ENCODE results near the gene FLNB.

The FLNB gene

DNA sequence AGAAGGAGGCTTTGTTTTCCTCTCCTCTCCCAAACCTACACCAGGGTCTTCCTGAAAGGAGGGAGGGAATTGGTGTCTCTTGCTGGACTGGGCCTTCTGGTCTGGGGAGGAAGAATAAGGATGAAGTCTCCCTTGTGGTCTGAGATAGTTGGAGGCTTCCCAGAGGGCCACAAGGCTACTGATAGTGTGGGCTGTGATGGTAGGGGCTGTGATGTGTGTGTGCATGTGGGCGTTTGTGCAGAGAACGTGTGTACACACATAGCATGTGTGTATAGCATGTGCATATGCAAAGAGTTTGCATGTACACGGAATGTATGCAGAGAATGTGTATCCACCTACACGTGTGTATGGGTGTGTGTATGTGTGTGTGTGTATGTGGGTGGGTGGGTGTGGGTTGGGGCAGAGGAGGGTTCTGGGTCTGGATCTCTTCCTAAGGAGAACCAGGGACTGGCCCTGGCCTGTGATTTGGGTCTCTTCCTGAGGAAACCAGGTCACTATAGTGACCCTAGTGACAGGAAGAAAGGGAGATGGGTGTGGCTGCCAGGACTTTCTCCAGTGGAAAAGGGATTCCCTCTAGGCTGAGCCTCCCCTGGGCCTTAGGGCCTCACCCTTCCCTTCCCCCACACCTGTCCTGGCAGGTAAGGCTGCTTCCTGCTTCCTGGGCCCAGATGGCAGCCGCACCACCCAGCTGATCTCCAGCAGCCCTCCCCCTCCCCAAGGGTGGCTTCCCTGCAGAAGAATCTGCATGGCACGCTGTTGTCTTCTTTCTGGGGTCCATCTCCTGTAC is 1.7 kb downstream of the FLNB start:
- TF ChIP-seq CTCF (conservative IDR thresholded peaks at IDR 0.05; ENCODE audit: low read depth, low read length) = no peak
- DNase-seq (ENCODE audit: low read depth) = no peak
- peak overlapping the region; percentile 97 for H3K4me3 ChIP-seq (ENCODE audit: low read depth, low read length)

DNA sequence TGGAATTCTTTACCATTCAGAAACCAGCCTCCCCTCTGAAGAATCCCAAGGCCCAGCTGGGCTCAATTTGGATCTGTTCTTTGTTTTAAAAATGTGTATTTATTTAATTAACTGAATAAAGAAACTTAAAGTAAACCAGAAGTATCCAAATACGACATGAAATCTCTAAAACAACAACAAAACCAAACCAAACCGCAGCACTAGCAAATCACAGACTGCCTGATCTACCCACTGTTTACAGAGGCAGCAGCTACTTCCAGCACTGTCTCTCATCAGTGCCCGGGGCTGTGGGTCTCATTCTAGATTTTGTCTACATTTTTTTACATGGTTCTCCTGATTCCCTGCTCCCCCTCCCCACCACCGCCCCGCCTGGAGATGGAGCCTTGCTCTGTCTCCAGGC is 2.3 kb downstream of the FLNB start:
- TF ChIP-seq CTCF (conservative IDR thresholded peaks at IDR 0.05; ENCODE audit: low read depth, low read length) = no peak
- no peak for DNase-seq (ENCODE audit: low read depth)
- H3K4me3 ChIP-seq (ENCODE audit: low read depth, low read length) = peak overlapping the region; percentile 97

DNA sequence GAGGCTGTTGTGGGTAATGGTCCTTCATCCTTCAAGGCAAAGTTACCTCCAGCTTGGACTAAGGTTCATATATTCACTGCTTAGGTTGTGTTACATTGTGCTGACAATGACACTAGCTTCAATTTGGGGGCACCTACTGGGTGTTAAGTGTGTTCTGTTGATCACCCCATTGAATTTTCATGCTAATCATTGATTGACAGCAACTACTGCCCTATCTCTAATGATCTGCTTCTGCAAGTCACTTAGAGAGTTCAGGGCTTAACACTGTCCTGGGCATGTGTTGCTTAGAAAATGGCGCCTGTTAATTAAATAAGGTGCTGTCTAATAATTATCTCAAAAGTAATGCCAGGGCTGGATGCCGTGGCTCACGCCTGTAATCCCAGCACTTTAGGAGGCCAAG is 3.4 kb downstream of the FLNB start:
- H3K4me3 ChIP-seq (ENCODE audit: low read depth, low read length) = no peak overlapping the region
- TF ChIP-seq CTCF (conservative IDR thresholded peaks at IDR 0.05; ENCODE audit: low read depth, low read length) = no peak
- DNase-seq (ENCODE audit: low read depth) = no peak

DNA sequence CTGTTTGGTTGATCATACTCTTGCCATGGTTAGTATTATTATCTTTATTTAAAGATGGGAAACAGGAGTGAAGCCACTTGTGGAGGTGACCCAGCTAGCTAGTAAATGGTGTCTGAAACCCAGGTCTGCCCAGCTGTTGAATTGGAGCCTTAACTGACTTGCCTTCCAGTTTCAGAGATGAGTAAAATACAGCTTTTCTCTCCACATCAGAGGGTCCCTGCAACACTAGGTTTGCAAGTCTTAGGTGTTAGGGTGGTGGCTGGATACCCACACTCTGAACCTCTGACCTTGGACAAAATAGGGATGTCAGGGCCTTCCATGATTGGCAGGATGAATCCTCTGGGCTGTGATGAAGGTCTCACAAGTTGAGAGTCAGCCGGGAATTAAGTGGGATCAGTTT is 4.1 kb downstream of the FLNB start:
- H3K4me3 ChIP-seq (ENCODE audit: low read depth, low read length) = no peak overlapping the region
- no peak for TF ChIP-seq CTCF (conservative IDR thresholded peaks at IDR 0.05; ENCODE audit: low read depth, low read length)
- DNase-seq (ENCODE audit: low read depth) = no peak

GRCh38 chr3:58013099-58013498 is 4.9 kb downstream of the FLNB start:
- DNase-seq (ENCODE audit: low read depth) = no peak
- no peak for TF ChIP-seq CTCF (conservative IDR thresholded peaks at IDR 0.05; ENCODE audit: low read depth, low read length)
- no peak overlapping the region for H3K4me3 ChIP-seq (ENCODE audit: low read depth, low read length)

GRCh38 chr3:58013973-58014649 is 5.9 kb downstream of the FLNB start:
- DNase-seq (ENCODE audit: low read depth) = peak; percentile 75
- no peak overlapping the region for H3K4me3 ChIP-seq (ENCODE audit: low read depth, low read length)
- no peak for TF ChIP-seq CTCF (conservative IDR thresholded peaks at IDR 0.05; ENCODE audit: low read depth, low read length)

- no peak for TF ChIP-seq CTCF (conservative IDR thresholded peaks at IDR 0.05; ENCODE audit: low read depth, low read length)
- DNase-seq (ENCODE audit: low read depth) = no peak
- no peak overlapping the region for H3K4me3 ChIP-seq (ENCODE audit: low read depth, low read length)
Observed at GRCh38 chr3:58015520-58015915, 7.3 kb downstream of the FLNB start.

All from choroid plexus epithelial cell (primary cell).